CD4-positive, CD25-positive, alpha-beta regulatory T cell (primary cell): Measurements from ENCODE around the gene LHFPL4. TPM values are rescaled to one million over a fixed set of nuclear protein-coding genes. Genes with fewer than 3 reads are reported as not detected.

ENCODE experiments used
- ATAC-seq, 2 donors: fragments of 150-1000 bp; cut with Tn5 transposase; one replicate each; pipeline ENCODE4 v1.10.0; 2021; ENCODE audit warnings: low read depth in 2 of 2, moderate number of reproducible peaks in 2 of 2, moderate library complexity in 1 of 2
- DNase-seq, 3 donors: peaks; one replicate each; pipeline versions ENCODE4 v3.0.0 to v3.0.0-alpha.2; 2012 to 2022; ENCODE audit warnings: mixed read lengths in 1 of 3
- H3K27ac ChIP-seq: one replicate; pipeline ENCODE4 v1.7.0; 2013; ENCODE audit warnings: mild to moderate bottlenecking, low read length; ENCODE audit not compliant: insufficient read depth, poor library complexity, severe bottlenecking
- H3K27me3 ChIP-seq: one replicate; pipeline ENCODE4 v1.7.0; 2013; ENCODE audit warnings: low read length; ENCODE audit not compliant: control insufficient read depth, insufficient read depth
- H3K36me3 ChIP-seq: one replicate; pipeline ENCODE4 v1.7.0; 2013; ENCODE audit warnings: mild to moderate bottlenecking, low read length, moderate library complexity; ENCODE audit not compliant: control insufficient read depth, insufficient read depth
- H3K4me1 ChIP-seq: 2 replicates; pipeline ENCODE4 v1.7.0; 2013; ENCODE audit warnings: mild to moderate bottlenecking, low read length; ENCODE audit not compliant: insufficient read depth, control insufficient read depth, poor library complexity, severe bottlenecking
- H3K4me3 ChIP-seq: one replicate; pipeline ENCODE4 v1.7.0; 2013; ENCODE audit warnings: low read depth, mild to moderate bottlenecking, low read length, moderate library complexity
- H3K9me3 ChIP-seq, 2 experiments: 1 replicate in 1 of 2; 2 replicates in 1 of 2; pipeline ENCODE4 v1.7.0; 2013; ENCODE audit warnings: low read length in 2 of 2, mild to moderate bottlenecking in 1 of 2, moderate library complexity in 1 of 2; ENCODE audit not compliant: control insufficient read depth in 2 of 2
- H3K27ac Mint-ChIP-seq, 3 donors: one replicate each; pipeline ENCODE4 v1.8.0; 2020 to 2022; ENCODE audit warnings: mild to moderate bottlenecking in 3 of 3, mixed read lengths in 3 of 3, moderate library complexity in 2 of 3
- H3K27me3 Mint-ChIP-seq: one replicate; pipeline ENCODE4 v1.8.0; 2022; ENCODE audit warnings: mild to moderate bottlenecking, mixed read lengths
- H3K36me3 Mint-ChIP-seq: one replicate; pipeline ENCODE4 v1.8.0; 2020; ENCODE audit warnings: mixed read lengths
- H3K4me1 Mint-ChIP-seq, 4 donors: one replicate each; pipeline ENCODE4 v1.8.0; 2020 to 2022; ENCODE audit warnings: mixed read lengths in 4 of 4, mild to moderate bottlenecking in 1 of 4
- H3K4me3 Mint-ChIP-seq, 4 donors: one replicate each; pipeline ENCODE4 v1.8.0; 2020 to 2022; ENCODE audit warnings: mild to moderate bottlenecking in 4 of 4, mixed read lengths in 4 of 4, moderate library complexity in 3 of 4
- H3K9me3 Mint-ChIP-seq, 7 donors: one replicate each; pipeline ENCODE4 v1.8.0; 2020 to 2022; ENCODE audit warnings: mixed read lengths in 7 of 7, mild to moderate bottlenecking in 3 of 7, moderate library complexity in 2 of 7
- polyA plus RNA-seq, 4 donors: library from polyadenylated mRNA; unstranded; fragments of 300-500 nt; fragmentation: Illumina TruSeq; gene quantifications; one replicate each; pipeline ENCODE4 v1.2.3, GENCODE V29; 2021
- total RNA-seq: library from RNA; stranded (reverse); gene quantifications from one replicate; pipeline ENCODE4 v1.2.3, GENCODE V29; 2022

LHFPL4 gene
- total and polyA plus RNA-seq, 5 donors from 2014 or later, result 0.03 to 0.18 (median 0.13) TPM; not detected in 2

GRCh38 chr3:9534429-9534828 lies 19.2 kb downstream of the LHFPL4 start:
- Mint-ChIP-seq H3K27ac (no peak overlapping the region), H3K4me1 (no peaks in the 10 kb centered on the region), H3K4me3 (no peak overlapping the region), H3K9me3 (no peaks in the 10 kb centered on the region), H3K36me3 (no peaks in the 10 kb centered on the region), H3K27me3 (peaks cover 31% of the 10 kb centered on the region)
- Histone ChIP-seq H3K36me3 (no peaks in the 10 kb centered on the region), H3K4me3 (no peak overlapping the region), H3K27me3 (peaks cover 5% of the 10 kb centered on the region), H3K9me3 (no peaks in the 10 kb centered on the region), H3K4me1 (no peaks in the 10 kb centered on the region), H3K27ac (no peak overlapping the region)
- ATAC-seq, result no peak
- no peak for DNase-seq

GRCh38 chr3:9525078-9525477 lies 28.5 kb downstream of the LHFPL4 start:
- H3K4me3 Mint-ChIP-seq, result no peak overlapping the region
- no peaks in the 10 kb centered on the region for H3K4me1 Mint-ChIP-seq
- ATAC-seq (no peak), DNase-seq (no peak)
- peaks cover 0 to 7% (median 0%) of the 10 kb centered on the region in 7 donors for H3K9me3 Mint-ChIP-seq
- H3K9me3 ChIP-seq, result no peaks in the 10 kb centered on the region
- no peak overlapping the region for H3K27ac ChIP-seq
- H3K4me3 ChIP-seq, result no peak overlapping the region
- no peaks in the 10 kb centered on the region for H3K4me1 ChIP-seq
- no peak overlapping the region for H3K27ac Mint-ChIP-seq
- no peaks in the 10 kb centered on the region for H3K36me3 Mint-ChIP-seq
- H3K36me3 ChIP-seq, result no peaks in the 10 kb centered on the region
- peaks cover 4% of the 10 kb centered on the region for H3K27me3 ChIP-seq
- peaks cover 30% of the 10 kb centered on the region for H3K27me3 Mint-ChIP-seq

DNA sequence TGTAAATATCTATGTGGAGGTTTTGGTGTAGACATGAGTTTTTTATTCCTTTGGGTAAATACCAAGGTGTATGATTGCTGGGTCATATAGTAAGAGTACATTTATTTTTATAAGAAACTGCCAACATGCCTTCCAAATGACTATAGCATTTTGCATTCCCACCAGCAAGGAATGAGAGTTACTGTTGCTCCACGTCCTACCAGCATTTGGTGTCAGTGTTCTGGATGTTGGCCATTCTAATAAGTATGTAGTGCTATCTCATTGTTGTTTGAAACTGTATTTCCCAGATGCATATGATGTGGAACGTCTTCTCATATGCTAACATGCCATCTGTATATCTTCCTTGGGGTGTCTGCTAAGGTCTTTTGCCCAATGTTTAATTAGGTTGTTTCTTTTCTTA lies 38.7 kb downstream of the LHFPL4 start:
- Mint-ChIP-seq H3K4me3 (no peak overlapping the region), H3K36me3 (no peaks in the 10 kb centered on the region), H3K27me3 (peaks cover 25% of the 10 kb centered on the region), H3K9me3 (peaks cover 0 to 1% (median 0%) of the 10 kb centered on the region in 7 donors), H3K4me1 (no peaks in the 10 kb centered on the region), H3K27ac (no peak overlapping the region)
- peaks cover 3% of the 10 kb centered on the region for H3K27me3 ChIP-seq
- no peaks in the 10 kb centered on the region for H3K9me3 ChIP-seq
- H3K4me3 ChIP-seq, result no peak overlapping the region
- DNase-seq (no peak), ATAC-seq (no peak)
- H3K36me3 ChIP-seq, result no peaks in the 10 kb centered on the region
- no peaks in the 10 kb centered on the region for H3K4me1 ChIP-seq
- no peak overlapping the region for H3K27ac ChIP-seq

DNA sequence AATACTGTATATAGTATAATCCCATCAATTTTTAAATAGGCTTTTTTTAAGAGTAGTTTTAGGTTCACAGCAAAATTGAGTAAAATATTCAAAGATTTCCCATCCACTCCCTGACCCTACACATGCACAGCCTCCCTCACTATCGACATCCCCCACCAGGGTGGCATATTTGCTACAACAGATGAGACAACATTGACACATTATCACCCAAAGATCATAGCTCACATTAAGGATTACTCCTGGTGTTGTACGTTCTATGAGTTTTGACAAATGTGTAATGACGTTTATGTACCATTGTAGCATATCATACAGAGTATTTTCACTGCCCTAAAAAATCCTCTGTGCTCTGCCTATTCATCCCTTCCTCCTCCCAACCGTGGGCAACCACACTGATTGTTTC lies 39.3 kb downstream of the LHFPL4 start:
- no peaks in the 10 kb centered on the region for H3K36me3 Mint-ChIP-seq
- peaks cover 25% of the 10 kb centered on the region for H3K27me3 Mint-ChIP-seq
- no peak overlapping the region for H3K4me3 Mint-ChIP-seq
- peaks cover 0 to under 1% (median 0%) of the 10 kb centered on the region in 4 donors for H3K4me1 Mint-ChIP-seq
- peaks cover 0 to 3% (median 0%) of the 10 kb centered on the region in 7 donors for H3K9me3 Mint-ChIP-seq
- H3K9me3 ChIP-seq, result no peaks in the 10 kb centered on the region
- DNase-seq (no peak), ATAC-seq (no peak)
- H3K4me1 ChIP-seq, result no peaks in the 10 kb centered on the region
- no peak overlapping the region for H3K4me3 ChIP-seq
- H3K27ac ChIP-seq, result no peak overlapping the region
- H3K27ac Mint-ChIP-seq, result no peak overlapping the region
- peaks cover 2% of the 10 kb centered on the region for H3K27me3 ChIP-seq
- H3K36me3 ChIP-seq, result no peaks in the 10 kb centered on the region

DNA sequence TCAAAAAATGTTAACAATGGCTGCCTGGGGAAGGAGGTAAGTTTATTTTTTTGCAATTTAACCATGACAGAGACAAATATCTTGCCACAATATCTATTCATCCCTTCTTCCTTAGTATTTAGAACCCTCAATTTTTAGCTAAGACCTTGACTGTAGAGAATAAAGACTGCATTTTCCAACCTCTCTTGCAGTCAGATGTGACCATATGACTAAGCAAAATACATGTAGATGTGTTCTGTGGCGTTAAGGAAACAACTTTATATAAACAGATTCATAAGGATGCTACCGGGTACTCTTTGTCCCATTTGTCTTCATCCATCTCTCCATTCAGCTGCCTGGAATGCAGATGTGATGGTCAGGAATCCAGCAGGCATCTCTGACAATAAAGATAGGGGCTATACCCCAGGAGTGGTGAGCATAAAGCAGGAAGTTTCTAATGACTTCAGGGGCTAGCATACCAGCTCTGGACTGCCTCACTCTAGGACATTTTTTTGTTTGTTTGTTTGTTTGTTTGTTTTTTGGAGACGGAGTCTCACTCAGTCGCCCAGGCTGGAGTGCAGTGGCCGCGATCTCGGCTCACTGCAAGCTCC lies 41.1 kb downstream of the LHFPL4 start:
- H3K27me3 Mint-ChIP-seq, result peaks cover 25% of the 10 kb centered on the region
- no peaks in the 10 kb centered on the region for H3K36me3 ChIP-seq
- H3K4me3 Mint-ChIP-seq, result no peak overlapping the region
- H3K4me1 ChIP-seq, result no peaks in the 10 kb centered on the region
- peaks cover 0 to 4% (median 0%) of the 10 kb centered on the region in 4 donors for H3K4me1 Mint-ChIP-seq
- no peak overlapping the region for H3K27ac Mint-ChIP-seq
- H3K27ac ChIP-seq, result no peak overlapping the region
- H3K27me3 ChIP-seq, result no peaks in the 10 kb centered on the region
- no peak overlapping the region for H3K4me3 ChIP-seq
- DNase-seq (no peak), ATAC-seq (no peak)
- no peaks in the 10 kb centered on the region for H3K36me3 Mint-ChIP-seq
- peaks cover 0 to 4% (median 0%) of the 10 kb centered on the region in 7 donors for H3K9me3 Mint-ChIP-seq
- H3K9me3 ChIP-seq, result no peaks in the 10 kb centered on the region

GRCh38 chr3:9508781-9509180 lies 44.8 kb downstream of the LHFPL4 start:
- Mint-ChIP-seq H3K4me1 (peaks cover 0 to 4% (median 0%) of the 10 kb centered on the region in 4 donors), H3K9me3 (peaks cover 0 to 4% (median 0%) of the 10 kb centered on the region in 7 donors), H3K4me3 (no peak overlapping the region), H3K27me3 (peaks cover 26% of the 10 kb centered on the region), H3K27ac (no peak overlapping the region), H3K36me3 (no peaks in the 10 kb centered on the region)
- ATAC-seq (no peak), DNase-seq (no peak)
- no peaks in the 10 kb centered on the region for H3K9me3 ChIP-seq
- no peak overlapping the region for H3K4me3 ChIP-seq
- no peak overlapping the region for H3K27ac ChIP-seq
- H3K27me3 ChIP-seq, result no peaks in the 10 kb centered on the region
- H3K36me3 ChIP-seq, result no peaks in the 10 kb centered on the region
- H3K4me1 ChIP-seq, result no peaks in the 10 kb centered on the region

DNA sequence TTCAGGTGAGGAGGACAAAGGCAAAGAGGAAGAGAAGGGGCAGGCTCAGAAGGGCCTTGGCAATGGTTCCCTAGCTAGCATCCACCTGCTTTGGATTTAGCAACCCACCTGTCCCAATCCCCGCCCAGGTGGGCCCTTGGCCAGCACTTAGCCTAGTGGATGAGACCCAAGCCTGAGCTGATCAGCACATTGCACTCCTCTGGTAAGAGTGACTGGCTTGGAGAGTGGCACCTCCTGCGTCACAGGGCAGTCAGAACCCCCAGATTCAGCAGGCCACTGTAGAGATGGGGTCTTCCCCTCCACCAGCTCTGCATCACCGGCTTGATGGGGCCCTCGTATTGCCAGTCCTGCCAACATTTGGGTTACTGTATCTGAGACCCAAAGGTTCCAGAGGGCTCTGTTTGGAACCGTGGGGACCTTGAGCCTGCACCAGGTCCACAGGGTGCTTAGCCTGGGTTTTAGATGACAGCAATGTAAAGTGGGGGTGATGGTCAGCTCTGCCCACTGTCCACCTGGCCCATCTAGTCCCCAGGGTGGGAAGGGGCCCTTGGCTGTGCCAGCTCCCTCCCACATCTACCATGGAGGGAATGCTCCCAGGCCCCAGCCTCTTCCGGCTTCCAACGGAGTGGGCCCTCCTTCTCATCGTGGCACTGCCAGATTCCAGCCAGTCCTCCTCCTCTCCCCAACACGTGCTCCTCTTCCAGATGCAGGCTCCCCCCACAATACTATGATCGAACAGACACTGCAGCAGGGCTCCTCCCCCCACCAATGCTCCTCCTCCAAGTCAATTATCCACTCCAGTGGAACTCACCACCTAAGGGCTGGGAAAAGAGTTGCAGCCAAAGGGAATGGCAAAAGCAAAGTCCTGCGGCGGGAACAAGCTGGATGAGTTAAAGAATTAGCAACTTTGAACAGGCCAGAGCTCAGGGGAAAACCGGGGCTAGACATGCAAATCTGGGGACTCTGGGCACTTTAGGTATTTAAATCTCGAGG lies 45.7 kb downstream of the LHFPL4 start:
- ATAC-seq (no peak), DNase-seq (no peak)
- Mint-ChIP-seq H3K27ac (no peak overlapping the region), H3K36me3 (no peaks in the 10 kb centered on the region), H3K4me1 (peaks cover 0 to 4% (median 0%) of the 10 kb centered on the region in 4 donors), H3K9me3 (peaks cover 0 to 4% (median 0%) of the 10 kb centered on the region in 7 donors), H3K27me3 (peaks cover 26% of the 10 kb centered on the region), H3K4me3 (no peak overlapping the region)
- no peaks in the 10 kb centered on the region for H3K9me3 ChIP-seq
- no peaks in the 10 kb centered on the region for H3K4me1 ChIP-seq
- H3K4me3 ChIP-seq, result no peak overlapping the region
- no peak overlapping the region for H3K27ac ChIP-seq
- H3K27me3 ChIP-seq, result no peaks in the 10 kb centered on the region
- H3K36me3 ChIP-seq, result no peaks in the 10 kb centered on the region
